ENCODE results near the gene DUOX2. TPM values are rescaled to one million over a fixed set of nuclear protein-coding genes. Genes with fewer than 3 reads are reported as not detected.
"Not testable (repeated sequence)": the region's sequence is repeated elsewhere in the genome, so short reads cannot be mapped to it uniquely, and the experiment has no call there.

The DUOX2 gene
- total RNA-seq, 4 donors from 2014 or later, result 0.13 to 0.65 (median 0.47) TPM; not detected in 1

DNA sequence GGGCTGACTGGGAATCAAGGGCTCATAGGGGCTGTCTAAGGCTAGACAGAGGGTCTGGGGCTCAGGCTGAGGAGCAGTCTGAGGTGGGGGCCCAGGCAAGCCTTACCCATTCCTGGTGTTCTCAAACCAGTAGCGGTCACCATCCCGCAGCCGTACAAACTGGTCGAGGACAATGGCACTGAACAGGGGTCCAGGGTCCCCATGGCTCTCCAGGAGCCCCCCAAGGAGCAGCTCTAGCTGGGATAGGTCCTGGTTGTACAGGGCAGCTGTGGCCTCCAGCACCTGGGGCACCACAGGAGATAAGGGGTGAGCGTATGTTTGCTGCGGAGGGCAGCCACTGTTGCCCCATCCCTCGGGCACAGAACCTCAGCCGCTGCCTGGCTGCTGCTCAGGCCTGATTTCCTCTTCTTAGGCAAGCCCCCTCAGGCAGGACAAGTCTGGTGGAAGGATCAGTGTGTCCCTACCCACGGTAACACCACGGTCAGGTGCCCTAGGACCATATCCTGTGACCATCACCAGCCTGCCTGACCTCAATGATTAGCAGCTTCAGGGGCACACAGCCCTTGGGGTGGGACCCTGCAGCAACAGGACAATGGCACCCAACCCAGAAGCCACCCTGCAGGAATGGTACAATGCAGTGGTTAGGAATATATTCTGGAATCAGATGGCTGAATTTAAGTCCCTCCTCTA is 5.9 kb downstream of the DUOX2 start:
- no peak for DNase-seq (ENCODE audit: low spot score)
- TF ChIP-seq, protein P1, sequence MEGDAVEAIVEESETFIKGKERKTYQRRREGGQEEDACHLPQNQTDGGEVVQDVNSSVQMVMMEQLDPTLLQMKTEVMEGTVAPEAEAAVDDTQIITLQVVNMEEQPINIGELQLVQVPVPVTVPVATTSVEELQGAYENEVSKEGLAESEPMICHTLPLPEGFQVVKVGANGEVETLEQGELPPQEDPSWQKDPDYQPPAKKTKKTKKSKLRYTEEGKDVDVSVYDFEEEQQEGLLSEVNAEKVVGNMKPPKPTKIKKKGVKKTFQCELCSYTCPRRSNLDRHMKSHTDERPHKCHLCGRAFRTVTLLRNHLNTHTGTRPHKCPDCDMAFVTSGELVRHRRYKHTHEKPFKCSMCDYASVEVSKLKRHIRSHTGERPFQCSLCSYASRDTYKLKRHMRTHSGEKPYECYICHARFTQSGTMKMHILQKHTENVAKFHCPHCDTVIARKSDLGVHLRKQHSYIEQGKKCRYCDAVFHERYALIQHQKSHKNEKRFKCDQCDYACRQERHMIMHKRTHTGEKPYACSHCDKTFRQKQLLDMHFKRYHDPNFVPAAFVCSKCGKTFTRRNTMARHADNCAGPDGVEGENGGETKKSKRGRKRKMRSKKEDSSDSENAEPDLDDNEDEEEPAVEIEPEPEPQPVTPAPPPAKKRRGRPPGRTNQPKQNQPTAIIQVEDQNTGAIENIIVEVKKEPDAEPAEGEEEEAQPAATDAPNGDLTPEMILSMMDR (IDR thresholded peaks at IDR 0.05), result no peak
- no peak for ATAC-seq (ENCODE audit: low FRiP score)

DNA sequence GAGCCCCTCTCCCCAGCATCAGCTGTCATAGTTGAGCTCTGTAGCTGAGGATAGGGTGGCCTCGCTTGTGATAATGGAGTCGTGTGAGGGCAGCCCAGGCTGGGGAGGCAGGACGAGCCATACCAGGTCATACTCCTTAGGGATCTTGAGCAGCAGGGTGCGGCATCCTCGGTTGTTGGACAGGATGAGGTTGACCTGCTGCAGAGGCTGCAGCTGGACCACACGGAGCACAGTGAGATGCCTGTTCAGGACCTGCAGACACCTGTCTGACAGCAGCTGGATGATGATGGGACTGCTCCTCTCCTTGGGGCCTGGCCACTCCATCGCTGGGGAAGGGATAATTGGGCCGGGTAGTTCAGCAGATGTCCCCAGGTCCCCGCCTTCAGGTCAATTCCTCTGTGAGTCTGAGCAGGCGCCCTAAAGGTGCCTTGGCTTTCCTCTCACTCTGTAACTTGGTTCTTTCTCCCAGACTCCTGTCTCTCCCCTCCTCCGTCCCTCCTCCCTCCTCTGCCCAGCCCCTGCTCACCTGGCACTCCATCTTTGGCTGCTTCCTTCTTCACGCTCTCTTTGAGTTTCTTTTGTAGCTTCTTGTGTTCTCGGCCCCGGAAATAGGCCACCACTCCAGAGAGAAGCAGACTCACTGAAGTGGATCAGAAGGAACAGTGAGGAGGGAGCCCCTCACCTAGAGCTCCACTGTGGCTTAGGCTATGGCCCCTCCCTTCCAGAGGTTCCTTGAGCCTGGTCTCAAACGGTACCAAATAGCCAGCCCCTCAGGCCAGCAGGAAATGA is 7.8 kb downstream of the DUOX2 start:
- DNase-seq (ENCODE audit: low spot score), result no peak
- no peak for ATAC-seq (ENCODE audit: low FRiP score)
- TF ChIP-seq, protein P1 (IDR thresholded peaks at IDR 0.05), result no peak

DNA sequence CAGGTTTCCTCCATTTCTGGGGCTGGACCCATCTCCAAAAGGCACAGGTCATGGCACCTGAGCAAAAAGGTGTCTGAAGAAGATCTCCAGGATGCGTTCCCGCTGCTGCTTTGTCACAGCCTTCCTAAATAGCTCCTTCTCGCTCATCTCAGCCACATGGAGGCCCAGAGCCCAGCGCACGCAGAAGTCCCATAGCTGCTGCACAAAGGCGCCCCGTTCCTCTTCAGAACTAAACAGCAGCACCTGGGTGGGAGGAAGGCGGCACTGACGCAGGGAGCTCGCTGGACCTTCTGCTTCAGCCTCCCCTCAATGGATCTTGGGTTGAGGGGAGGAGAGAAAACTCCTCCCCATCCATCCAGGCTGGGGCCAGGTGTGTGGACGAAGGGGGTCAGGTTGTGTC is 8.4 kb downstream of the DUOX2 start:
- ATAC-seq (ENCODE audit: low FRiP score) (no peak), DNase-seq (ENCODE audit: low spot score) (no peak)
- TF ChIP-seq, protein P1 (IDR thresholded peaks at IDR 0.05), result no peak

DNA sequence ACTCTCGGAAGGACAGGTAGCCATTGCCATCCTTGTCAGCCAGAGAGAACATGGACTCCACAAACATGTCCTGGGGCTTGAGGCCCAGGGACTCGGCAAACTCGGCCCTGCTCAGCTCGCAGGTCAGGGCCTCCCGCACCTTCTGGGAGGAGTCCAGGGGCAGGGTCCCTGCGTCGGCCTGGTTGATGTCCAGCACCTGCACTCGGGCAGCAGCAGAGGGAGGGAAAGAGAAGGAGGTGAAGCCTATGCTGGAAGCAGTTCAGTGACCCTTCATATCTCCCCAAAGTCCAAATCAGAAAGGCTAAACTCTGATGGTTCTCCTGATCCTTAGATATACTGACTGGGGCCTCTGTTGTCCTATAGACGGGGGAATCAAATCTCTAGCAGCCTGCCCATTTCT is 9.8 kb downstream of the DUOX2 start:
- DNase-seq (ENCODE audit: low spot score); ATAC-seq (ENCODE audit: low FRiP score): not testable (repeated sequence)

DNA sequence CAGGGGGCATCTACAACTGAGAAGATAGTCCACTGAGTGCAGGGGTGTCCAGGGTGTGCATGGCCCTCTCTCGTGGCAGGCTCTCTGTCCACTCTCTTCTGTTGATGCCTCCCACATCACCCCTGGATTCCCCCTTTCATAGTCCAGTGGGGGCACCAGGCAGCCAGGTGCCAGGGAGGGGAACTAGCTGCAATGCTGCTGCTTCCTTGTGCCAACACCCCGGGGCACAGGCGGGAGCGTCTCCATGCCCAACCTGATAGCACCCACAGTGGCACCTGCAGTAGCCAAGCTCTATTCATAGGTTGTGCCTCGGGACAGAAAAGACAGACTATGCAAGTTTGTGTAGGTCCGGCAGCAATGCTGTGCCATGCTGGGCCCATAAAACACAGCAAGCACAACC is 11.7 kb downstream of the DUOX2 start:
- ATAC-seq (ENCODE audit: low FRiP score) (no peak), DNase-seq (ENCODE audit: low spot score) (no peak)
- TF ChIP-seq, protein P1 (IDR thresholded peaks at IDR 0.05), result no peak

DNA sequence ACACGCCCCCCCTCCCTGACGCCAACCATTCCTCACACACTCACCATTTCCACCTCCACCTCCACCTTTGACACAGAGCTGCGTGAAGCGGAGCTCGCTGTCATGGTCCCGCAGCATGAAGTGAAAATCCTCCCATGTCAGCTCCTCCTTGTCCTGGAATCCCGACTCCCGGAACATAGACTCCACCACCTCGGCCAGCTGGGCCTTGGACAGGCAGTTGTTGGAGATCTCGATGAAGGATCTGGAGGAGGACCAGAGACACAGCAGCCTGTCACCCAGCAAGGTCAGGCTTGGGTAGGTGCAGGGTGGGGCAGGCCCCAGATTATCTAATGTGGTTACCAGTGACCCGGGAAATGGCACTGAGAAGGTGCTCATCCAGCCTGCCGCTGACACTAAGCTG is 12.2 kb downstream of the DUOX2 start:
- TF ChIP-seq, protein P1 (IDR thresholded peaks at IDR 0.05), result no peak
- ATAC-seq (ENCODE audit: low FRiP score) (no peak), DNase-seq (ENCODE audit: low spot score) (no peak)

DNA sequence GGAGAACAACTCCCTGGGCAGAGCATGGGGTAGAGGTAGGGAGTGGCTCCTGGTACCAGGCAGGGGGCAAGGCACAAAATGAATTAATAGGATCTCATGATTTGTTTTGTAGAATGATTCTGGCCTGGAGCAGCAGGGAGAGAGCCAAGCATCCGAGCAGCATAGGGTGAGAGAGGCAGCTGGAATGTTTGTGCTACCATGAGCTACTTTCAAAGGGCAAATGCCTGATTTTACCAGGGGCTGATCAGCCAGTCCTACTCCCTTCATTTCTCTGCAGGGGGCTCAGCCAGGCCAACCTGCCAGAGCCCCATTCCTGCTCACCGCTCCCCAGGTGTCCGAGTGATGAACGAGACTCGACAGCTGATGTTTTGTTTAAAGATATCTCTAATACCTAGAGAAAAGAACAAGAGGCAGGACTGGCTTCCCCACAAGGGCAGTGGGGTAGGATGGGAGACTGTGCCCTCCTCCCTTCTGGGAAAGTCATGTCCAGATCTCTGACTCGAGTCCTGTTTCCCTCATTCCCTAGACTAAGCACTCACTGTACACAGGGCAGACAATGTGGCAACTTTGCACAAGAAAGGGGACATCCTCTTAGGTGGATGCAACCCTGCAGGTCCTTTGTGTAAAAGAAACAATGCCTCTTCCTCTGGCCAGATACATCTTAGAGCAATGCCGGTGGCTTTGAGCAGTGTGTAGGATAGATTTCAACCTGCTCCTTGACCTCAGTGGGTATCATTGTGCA is 12.9 kb downstream of the DUOX2 start:
- TF ChIP-seq, protein P1 (IDR thresholded peaks at IDR 0.05), result no peak
- ATAC-seq (ENCODE audit: low FRiP score) (no peak), DNase-seq (ENCODE audit: low spot score) (no peak)
